Activated CD8-positive, alpha-beta memory T cell treated with anti-CD3 and anti-CD28 coated beads, Interleukin-2, amount 50 U/mL, for 4 hours (primary cell): ENCODE measurements around the gene PIK3C2B.
"Not testable (repeated sequence)": the region's sequence is repeated elsewhere in the genome, so short reads cannot be mapped to it uniquely, and the experiment has no call there.

ENCODE experiments used
- DNase-seq: peaks from one replicate; pipeline ENCODE4 v3.0.0-alpha.2; 2020

Gene PIK3C2B, protein sequence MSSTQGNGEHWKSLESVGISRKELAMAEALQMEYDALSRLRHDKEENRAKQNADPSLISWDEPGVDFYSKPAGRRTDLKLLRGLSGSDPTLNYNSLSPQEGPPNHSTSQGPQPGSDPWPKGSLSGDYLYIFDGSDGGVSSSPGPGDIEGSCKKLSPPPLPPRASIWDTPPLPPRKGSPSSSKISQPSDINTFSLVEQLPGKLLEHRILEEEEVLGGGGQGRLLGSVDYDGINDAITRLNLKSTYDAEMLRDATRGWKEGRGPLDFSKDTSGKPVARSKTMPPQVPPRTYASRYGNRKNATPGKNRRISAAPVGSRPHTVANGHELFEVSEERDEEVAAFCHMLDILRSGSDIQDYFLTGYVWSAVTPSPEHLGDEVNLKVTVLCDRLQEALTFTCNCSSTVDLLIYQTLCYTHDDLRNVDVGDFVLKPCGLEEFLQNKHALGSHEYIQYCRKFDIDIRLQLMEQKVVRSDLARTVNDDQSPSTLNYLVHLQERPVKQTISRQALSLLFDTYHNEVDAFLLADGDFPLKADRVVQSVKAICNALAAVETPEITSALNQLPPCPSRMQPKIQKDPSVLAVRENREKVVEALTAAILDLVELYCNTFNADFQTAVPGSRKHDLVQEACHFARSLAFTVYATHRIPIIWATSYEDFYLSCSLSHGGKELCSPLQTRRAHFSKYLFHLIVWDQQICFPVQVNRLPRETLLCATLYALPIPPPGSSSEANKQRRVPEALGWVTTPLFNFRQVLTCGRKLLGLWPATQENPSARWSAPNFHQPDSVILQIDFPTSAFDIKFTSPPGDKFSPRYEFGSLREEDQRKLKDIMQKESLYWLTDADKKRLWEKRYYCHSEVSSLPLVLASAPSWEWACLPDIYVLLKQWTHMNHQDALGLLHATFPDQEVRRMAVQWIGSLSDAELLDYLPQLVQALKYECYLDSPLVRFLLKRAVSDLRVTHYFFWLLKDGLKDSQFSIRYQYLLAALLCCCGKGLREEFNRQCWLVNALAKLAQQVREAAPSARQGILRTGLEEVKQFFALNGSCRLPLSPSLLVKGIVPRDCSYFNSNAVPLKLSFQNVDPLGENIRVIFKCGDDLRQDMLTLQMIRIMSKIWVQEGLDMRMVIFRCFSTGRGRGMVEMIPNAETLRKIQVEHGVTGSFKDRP (N-terminal part only)

DNA sequence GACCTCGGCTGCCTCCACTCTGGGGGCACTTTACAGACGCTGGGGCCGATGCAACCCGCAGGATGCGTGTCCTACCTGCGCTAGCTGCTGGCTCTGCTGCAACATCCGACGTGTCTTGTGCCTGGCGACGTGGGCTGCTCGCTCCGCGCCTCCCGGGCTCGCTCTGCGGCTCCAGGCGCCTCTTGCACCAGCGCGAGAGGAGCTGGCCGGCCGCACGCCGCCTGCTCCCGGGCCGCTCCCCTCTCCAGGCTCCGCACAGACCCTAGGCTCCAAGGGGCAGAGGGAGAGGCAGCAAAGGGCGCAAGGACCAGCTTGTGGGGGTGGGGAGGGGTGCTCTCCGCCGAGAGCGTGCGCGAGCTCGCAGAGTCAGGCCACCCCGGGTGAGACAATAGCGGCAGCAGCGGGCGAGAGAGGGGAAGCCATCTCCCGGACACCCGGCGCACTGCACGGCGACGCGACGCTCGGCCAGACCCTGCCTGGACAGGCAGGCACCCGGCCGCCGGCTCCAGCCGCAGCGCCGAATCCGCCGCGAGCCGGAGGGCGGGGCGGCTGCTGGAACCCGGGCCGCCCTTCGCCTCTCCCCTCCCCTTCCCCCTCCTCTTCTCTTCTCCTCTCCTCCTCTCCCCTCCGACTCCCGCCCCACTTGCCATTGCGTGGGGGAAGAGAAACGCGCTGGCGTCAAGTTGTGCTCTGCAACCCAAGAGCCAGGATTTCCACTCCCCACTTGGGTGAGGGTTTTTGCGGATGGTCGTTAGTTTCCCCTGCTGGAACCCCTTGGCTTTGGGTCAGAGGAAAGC is at the start of gene PIK3C2B:
TSS of gene PIK3C2B (minus strand) at position 525 of the 797 bp plus-strand sequence. CDS start 25,003 bp downstream, outside the sequence.
- peak; percentile 66 for DNase-seq

DNA sequence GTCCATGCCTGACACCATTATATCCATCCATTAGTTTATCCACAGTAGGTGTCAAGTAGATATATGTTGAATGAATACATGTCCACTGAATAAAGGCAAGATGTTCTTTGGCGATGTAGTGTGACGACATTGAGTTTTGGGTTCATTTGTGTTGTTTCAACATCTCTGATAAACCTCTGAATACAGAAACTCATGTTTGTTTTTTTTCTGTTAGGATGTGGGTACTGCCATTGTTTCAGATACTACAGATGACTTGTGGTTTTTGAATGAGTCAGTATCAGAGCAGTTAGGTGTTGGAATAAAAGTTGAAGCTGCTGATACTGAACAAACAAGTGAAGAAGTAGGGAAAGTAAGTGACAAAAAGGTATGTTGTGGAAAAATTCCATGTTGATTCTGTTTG is 49.7 kb upstream of the PIK3C2B start:
- no peak for DNase-seq

DNA sequence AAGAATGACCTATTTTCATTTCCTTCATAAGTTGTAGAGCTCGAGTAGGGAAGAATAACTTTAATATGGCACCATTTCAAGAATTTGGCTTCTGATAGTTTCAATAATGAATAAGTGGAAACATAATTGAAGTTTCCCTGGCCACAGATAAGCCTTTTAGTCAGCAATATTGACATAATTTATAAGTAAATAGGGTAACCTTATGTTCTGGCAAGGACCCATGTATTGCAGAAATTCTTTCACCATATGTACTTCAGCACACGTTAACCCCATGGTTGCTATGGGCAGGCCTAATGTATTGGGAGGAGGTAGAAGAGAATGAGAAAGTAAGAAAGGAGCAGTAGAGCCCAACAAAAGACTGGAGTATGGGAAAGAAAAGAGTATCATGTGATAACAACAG is 47.0 kb upstream of the PIK3C2B start:
- no peak for DNase-seq

DNA sequence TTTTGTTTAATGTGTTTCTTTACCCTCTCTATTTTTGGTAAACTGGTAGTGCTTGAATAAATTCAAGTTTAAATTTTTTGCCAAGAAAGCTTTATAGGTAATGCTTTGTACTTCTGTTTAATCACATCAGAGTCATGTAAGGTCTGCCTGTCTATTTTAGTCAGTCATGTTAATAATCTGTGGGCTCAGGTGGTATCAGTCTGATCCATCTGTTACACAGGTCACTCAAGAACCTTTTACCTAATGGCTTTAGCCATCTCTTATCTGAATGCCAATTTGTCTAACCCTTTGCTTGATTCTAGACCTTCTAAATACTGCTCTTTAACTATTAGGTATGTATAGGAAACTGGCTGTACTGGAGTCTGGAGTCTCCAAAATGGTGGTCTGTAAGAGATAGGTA is 38.2 kb upstream of the PIK3C2B start:
- no peak for DNase-seq

DNA sequence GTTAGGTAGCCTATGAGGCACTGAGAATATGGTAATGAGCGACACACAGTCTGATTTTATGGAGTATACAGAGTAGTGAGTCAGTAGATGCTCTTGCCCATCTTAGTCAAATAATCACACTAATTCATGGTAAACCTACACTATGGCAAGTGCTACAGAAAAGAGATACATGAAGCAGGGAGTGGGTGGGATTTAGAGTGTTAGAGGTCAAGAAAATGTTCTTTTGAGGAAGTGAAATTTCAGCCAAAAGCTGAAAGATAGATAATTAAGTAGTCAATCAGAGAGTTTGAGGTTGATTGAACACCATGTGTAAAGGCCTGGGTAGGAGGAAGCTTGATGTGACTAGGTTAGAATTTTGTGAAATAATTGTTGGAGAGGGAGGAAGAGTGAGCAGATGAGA is 36.3 kb upstream of the PIK3C2B start:
- DNase-seq = no peak

DNA sequence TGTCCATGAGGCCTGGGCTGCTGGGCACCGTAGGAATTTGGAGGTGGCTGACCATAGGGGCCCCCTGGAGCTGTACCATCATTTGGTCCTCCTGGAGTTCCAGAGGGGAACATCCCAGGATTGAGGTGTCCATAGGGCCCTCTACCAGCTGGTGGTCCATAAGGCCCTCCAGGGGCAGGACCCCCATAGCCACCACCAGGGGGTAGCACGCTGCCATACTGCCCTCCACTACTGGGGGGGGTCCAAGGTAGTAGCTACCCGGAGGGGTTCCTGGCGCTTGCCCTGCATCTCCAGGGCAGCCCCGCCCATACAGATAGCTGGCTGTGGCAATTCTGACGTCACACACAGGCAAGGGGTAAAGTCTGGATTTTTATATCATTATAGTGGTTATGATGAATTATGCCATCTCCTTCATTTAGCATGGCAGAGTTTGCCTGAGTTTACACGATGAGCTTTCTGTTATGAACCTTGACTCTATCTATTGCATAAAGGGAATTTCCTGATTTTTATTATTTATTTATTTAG is 34.8 kb upstream of the PIK3C2B start:
- no peak for DNase-seq

DNA sequence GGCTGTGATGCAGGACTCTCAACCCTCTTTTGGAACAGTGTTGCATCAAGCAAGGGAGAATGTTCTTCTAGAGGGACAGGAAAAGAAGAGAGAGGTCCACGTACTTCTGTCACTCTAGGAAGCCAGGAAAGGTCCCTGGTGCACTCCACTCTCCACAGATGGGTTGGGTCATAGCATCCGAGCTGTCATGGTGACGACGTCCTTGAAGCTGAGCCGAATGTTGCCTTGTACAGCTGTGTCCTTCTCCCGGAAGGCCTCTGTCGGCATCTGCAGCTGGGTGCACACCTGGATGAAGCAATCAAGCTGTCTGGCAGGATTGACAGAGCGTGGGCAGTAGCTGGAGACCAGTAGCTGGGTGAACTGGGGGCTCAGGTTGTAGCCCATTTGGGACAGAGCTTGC is 34.1 kb upstream of the PIK3C2B start:
- DNase-seq = no peak

DNA sequence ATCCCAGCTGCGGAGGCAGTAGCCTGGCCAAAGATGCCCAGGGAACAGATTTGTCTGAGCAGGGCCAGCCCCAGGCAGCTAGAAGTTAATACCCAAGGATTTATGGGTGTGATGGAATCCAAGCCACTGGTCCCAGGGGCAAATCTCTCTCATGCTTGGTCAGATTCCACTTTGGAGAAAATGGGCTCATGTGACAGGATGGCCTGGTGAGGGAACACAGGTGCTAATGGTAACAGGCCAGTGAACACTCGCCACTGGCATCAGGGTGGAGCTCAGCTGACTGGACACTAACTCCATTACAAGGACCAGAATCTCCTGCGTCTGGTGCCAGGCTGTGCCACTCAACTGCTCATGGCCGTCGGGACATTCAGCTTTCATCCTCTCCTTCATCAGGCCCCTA is 33.6 kb upstream of the PIK3C2B start:
- DNase-seq = no peak

DNA sequence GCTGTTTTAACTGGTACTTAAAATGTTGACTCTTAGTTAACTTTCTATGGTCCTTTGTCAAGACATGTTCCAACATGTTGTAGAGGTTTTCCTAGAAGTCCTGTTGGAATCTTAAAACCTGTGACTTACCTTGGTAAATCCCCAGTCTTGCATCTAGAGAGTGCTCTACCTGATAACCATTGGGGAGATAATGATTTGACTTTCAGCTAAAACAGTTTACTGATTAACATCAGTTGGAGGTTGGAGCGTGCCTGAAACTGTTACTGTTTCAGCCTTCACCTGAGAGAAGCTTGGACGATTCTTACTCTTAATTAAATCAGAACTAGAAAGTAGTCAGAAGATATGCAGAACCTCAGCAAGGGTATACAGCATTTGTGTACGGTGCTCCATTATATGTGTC is 30.4 kb upstream of the PIK3C2B start:
- DNase-seq = no peak

DNA sequence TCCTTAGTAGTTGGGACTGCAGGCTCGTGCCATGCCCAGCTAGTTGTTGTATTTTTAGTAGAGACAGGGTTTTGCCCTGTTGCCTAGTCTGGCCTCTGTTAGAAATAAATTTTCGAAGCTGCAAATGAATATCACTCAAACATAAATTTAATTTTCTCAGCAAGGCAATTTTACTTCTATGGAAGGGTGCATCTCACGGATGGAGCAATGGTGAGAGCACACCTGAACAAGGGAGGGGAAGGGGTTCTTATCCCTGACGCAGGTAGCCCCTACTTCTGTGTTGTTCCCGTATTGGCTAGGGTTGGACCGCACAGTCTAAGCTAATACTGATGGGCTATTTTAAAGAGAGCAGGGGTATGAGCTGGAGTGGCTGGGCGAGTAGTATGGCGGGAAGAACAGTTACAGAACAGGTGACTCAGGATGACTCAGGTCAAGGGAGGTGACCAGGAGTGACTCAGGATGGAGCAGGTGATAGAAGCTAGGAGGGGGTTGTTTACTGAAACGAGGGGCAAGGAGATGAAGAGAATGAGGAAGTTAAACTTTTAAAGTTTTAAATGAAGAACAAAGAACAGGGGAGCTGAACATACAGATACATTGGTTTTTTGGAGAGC is 29.1 kb upstream of the PIK3C2B start:
- DNase-seq = no peak

DNA sequence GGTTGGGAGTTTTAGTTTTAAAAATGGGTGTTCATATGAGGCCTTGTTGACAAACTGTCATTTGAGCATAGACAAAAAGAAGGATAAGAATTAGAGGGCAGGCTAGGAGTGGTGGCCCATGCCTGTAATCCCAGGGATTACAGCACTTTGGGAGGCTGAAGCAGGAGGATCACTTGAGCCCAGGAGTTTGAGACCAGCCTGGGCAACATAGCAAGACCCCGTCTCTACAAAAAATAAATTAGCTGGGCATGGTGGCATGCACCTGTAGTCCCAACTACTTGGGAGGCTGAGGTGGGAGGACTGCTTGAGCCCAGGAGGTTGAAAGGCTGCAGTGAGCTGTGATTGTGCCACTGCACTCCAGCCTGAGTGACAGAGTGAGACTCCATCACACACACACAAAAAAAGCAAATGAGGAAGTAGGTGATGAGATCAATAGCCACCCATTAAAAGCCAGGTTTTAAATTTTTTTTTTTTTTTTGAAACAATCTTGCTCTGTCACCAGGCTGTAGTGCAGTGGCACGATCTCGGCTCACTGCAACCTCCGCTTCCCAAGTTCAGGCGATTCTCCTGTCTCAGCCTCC is 27.4 kb upstream of the PIK3C2B start:
- DNase-seq = not testable (repeated sequence)

DNA sequence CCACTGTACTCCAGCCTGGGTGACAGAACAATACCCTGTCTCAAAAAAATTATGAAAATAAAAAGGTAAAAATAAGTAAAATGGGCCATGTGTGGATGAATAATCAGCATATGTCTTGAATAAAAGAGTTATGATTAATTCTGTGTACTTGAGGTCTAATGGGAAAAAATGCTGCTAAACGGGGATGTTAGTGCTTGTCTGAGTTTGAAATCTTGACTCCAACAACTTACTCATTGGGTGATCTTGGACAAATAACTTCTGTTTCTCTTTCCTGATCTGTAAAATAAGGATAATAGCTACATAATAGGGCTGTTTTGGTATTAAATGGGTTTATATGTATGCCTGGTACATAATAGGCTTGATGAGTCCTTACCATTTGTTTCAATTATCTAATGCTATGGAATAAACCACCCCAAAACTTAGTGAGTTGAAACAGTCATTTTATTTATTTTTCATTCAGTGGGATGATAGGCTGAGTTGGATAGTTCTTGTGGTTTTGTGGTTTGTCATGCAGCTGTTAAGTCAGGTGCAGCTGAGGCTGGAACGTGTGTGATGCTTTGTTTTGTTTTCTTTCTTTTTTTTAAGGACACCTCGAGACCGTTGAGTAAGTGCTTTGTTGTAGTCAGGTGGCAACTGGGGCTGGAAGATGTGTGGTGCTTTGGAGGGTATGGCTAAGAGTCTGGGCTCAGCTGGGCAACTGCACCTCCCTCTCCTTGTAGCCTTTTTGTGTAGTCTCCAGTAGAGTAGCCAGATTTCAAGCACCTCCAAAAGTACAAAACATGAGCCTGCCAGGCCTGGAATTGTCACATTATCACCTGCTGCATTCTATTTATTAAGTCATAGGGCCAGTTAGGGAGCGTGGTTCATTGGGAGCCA is 26.5 kb upstream of the PIK3C2B start:
- peak; percentile 39 for DNase-seq

DNA sequence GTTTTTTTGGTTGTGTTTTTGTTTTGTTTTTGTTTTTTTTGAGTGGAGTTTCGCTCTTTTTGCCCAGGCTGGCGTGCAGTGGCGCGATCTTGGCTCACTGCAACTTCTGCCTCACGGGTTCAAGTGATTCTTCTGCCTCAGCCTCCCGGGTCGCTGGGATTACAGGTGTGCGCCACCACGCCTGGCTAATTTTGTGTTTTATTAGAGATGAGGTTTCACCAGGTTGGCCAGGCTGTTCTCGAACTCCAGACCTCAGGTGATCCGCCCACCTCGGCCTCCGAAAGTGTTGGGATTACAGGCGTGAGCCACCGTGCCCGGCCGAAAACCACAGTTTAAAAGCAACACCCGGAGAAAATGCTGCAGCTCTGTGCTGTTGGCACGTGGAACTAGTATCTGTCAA is 22.8 kb upstream of the PIK3C2B start:
- DNase-seq = not testable (repeated sequence)

DNA sequence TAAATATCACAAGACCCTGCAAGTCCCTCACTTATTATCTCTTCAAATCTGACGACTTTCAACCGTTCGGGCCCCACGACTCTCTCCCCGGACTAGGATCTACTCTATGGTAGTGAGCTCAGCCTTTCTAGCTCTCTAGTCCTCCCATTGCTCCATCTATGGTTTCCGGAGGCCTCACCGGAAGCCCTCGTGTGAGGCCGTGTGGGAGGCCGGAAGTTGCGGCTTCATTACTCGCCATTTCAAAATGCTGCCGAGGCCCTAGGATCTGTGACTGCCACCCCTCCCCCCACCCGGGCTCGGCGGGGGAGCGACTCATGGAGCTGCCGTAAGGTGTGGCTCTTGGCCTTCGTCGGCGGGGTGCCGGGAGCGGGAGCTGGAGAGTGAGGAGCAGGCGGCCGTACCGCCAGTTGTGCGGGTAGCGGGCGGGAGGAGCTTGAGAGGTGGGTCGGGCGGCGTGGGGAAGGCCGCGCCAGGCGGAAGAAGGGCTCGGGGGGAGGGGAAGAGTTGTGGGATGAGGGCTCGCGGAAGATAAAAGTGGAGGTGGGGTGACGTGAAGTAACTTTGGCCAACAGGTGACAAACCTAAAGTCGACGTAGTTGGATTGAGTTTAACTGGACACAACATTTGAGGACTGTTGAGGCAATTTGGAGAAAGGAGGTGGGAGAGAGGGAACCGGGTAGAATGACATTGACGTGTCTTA is 21.7 kb upstream of the PIK3C2B start, which contains the start of gene MDM4:
TSS of gene MDM4 (plus strand) at position 227 of the 700 bp plus-strand sequence. CDS start 9,113 bp downstream, outside the sequence.
- peak; percentile 91 for DNase-seq

DNA sequence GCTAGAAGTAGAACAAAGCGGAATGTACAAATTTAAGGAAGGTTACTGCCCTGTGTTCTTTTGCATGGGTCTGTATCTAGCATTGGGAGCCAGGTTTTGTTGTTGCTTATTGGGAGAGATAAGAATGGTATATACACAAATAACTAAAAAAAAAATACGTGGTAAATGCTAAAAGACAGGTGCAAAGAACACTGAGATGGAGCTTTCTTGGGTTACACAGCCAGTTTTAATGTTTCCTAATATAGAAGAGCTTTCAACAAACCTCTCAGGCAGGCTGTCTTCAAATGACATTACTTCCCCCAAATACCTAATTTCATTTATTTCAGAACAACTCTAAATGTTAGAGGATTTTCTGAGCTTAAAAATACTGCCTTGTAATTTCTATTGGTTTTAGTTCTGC is 20.2 kb upstream of the PIK3C2B start:
- no peak for DNase-seq

DNA sequence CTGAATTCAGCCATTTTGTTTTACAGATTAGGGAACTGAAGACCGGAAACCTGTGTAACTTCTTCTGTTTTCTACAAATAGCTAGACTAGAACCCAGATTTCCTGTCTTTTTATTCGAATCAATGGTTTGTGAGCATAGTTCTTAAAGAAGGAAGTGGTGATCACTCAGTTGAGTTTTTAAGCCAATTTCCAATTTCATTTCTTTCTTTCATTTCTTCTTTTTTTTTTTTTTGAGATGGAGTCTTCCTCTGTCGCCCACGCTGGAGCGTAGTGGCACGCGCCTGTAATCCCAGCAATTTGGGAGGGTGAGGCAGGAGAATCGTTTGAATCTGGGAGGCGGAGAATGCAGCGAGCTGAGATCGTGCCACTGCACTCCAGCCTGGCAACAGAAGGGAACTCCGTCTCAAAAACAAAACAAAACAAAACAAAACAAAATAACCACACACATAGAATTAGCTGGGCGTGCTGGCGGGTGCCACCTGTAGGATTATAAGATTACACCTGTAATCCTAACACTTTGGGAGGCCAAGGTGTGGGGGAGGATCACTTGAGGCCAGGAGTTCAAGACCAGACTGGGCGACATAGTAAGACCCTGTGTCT is 18.6 kb upstream of the PIK3C2B start:
- no peak for DNase-seq

DNA sequence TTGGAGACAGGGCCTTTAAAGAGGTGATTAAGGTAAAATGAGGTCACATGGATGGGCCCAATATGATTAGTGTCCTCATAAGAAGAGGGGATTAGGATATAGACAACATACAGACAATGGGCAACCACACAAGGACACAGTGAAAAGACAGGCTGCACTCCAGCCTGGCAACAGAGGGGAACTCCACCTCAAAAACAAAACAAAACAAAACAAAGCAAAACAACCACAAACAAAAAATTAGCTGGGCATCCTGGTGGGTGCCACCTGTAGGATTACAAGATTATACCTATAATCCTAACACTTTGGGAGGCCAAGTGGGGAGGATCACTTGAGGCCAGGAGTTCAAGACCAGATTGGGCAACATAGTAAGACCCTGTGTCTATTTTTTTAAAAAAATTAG is 16.8 kb upstream of the PIK3C2B start:
- DNase-seq = no peak

DNA sequence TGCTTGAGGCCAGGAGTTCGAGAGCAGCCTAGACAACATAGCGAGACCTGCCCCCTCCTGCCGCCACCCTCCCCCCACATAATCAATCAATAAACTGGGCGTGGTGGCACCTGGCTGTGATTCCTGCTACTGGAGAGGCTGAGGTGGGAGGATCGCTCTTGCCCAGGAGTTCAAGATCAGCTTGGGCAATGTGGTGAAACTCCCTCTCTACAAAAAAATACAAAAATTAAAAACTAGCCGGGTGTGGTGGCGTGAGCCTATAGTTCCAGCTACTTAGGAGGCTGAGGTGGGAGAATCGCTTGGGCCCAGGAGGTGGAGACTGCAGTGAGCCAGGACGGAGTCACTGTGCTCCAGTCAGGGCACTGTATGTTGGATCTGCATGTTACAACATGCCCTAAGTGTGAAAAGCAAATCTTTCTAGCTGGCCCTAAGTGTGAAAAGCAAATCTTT is 14.6 kb upstream of the PIK3C2B start:
- DNase-seq = no peak
